ENCODE measurements around the gene CYP3A4. TPM values are rescaled to one million over a fixed set of nuclear protein-coding genes. Genes with fewer than 3 reads are reported as not detected.
"Not testable (repeated sequence)": the region's sequence is repeated elsewhere in the genome, so short reads cannot be mapped to it uniquely, and the experiment has no call there.

CYP3A4 gene
- total RNA-seq, 2 donors from 2014 or later = not detected

DNA sequence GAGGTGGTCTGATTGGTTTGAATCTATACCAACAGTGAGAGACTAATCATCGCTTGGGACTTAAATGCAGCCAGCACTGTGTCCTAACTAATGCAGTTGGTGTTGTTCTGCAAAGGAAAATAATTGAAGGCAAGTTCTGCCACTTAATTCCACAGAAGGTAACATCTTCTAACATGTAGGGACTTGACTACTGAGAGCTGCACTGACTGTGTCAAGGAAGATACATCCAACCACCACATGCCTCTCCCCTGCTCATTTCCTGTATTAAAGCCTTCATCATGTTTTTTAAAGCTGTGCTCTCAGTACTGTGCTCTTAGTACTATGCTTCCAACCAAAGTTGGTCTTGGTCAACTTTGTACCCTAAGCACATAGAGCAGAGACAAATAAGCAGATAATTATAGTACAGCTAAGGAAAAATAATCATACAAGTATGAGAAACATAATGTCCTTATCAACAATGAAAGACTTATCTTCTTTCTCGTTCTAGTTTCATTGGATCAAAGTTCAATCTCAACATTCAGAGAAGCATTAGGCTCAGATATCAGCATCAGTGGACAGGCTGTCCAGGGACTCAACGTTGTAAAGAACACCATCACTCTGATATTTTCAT is 2.8 kb upstream of the CYP3A4 start:
- Histone ChIP-seq H3K27me3 (replicated peaks; ENCODE audit: insufficient read depth) (no peaks in the 10 kb centered on the region), H3K4me3 (no peak overlapping the region), H3K4me1 (ENCODE audit: control insufficient read depth in 1 of 2, low read depth in 2 of 2) (no peaks in the 10 kb centered on the region), H3K27ac (no peak overlapping the region), H3K9me3 (no peaks in the 10 kb centered on the region), H3K36me3 (no peaks in the 10 kb centered on the region)
- ATAC-seq (ENCODE audit: insufficient number of reproducible peaks, low FRiP score, low read depth) = no peak
- TF ChIP-seq, protein P1, sequence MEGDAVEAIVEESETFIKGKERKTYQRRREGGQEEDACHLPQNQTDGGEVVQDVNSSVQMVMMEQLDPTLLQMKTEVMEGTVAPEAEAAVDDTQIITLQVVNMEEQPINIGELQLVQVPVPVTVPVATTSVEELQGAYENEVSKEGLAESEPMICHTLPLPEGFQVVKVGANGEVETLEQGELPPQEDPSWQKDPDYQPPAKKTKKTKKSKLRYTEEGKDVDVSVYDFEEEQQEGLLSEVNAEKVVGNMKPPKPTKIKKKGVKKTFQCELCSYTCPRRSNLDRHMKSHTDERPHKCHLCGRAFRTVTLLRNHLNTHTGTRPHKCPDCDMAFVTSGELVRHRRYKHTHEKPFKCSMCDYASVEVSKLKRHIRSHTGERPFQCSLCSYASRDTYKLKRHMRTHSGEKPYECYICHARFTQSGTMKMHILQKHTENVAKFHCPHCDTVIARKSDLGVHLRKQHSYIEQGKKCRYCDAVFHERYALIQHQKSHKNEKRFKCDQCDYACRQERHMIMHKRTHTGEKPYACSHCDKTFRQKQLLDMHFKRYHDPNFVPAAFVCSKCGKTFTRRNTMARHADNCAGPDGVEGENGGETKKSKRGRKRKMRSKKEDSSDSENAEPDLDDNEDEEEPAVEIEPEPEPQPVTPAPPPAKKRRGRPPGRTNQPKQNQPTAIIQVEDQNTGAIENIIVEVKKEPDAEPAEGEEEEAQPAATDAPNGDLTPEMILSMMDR (IDR thresholded peaks at IDR 0.05) = no peak
- no peak for DNase-seq (ENCODE audit: low spot score)

DNA sequence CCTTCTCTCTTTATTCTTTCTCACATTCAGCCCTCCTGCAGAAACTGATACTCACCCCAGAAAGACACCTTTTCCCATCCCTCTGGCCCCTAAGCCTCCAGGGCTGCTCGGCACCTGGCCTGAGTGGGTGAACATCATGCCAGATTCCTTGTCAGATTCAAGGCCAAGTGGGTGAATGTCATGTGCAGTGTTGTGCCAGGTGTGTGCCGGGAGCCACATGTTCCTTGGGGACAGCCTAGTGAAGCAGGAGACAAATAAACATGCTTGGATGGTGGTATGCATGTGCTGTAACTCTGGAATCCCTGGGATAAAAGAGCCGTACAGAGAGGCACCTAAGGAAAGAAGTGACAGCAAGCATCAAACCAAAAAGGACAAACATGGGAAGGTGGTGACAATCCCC is 1.7 kb upstream of the CYP3A4 start:
- DNase-seq (ENCODE audit: low spot score); H3K4me3 ChIP-seq; H3K36me3 ChIP-seq; H3K27me3 ChIP-seq (replicated peaks; ENCODE audit: insufficient read depth); ATAC-seq (ENCODE audit: insufficient number of reproducible peaks, low FRiP score, low read depth); H3K9me3 ChIP-seq; H3K27ac ChIP-seq; H3K4me1 ChIP-seq (ENCODE audit: control insufficient read depth in 1 of 2, low read depth in 2 of 2): not testable (repeated sequence)

- no peak for ATAC-seq (ENCODE audit: insufficient number of reproducible peaks, low FRiP score, low read depth)
- Histone ChIP-seq H3K9me3 (no peaks in the 10 kb centered on the region), H3K4me3 (no peak overlapping the region), H3K27ac (no peak overlapping the region), H3K36me3 (no peaks in the 10 kb centered on the region), H3K4me1 (ENCODE audit: control insufficient read depth in 1 of 2, low read depth in 2 of 2) (no peaks in the 10 kb centered on the region), H3K27me3 (replicated peaks; ENCODE audit: insufficient read depth) (no peaks in the 10 kb centered on the region)
- no peak for DNase-seq (ENCODE audit: low spot score)
- TF ChIP-seq, protein P1 (IDR thresholded peaks at IDR 0.05) = no peak
Measured at GRCh38 chr7:99782012-99782953, 1.7 kb downstream of the CYP3A4 start.

- ATAC-seq (ENCODE audit: insufficient number of reproducible peaks, low FRiP score, low read depth) (no peak), DNase-seq (ENCODE audit: low spot score) (no peak)
- TF ChIP-seq, protein P1 (IDR thresholded peaks at IDR 0.05) = no peak
- no peaks in the 10 kb centered on the region for H3K4me1 ChIP-seq (ENCODE audit: control insufficient read depth in 1 of 2, low read depth in 2 of 2)
- no peak overlapping the region for H3K4me3 ChIP-seq
- no peak overlapping the region for H3K27ac ChIP-seq
- no peaks in the 10 kb centered on the region for H3K36me3 ChIP-seq
- H3K9me3 ChIP-seq = no peaks in the 10 kb centered on the region
- no peaks in the 10 kb centered on the region for H3K27me3 ChIP-seq (replicated peaks; ENCODE audit: insufficient read depth)
Measured at GRCh38 chr7:99780588-99780987, 3.4 kb downstream of the CYP3A4 start.

- no peak overlapping the region for H3K27ac ChIP-seq
- no peaks in the 10 kb centered on the region for H3K9me3 ChIP-seq
- no peak overlapping the region for H3K4me3 ChIP-seq
- TF ChIP-seq, protein P1 (IDR thresholded peaks at IDR 0.05) = no peak
- H3K36me3 ChIP-seq = no peaks in the 10 kb centered on the region
- ATAC-seq (ENCODE audit: insufficient number of reproducible peaks, low FRiP score, low read depth) (no peak), DNase-seq (ENCODE audit: low spot score) (no peak)
- H3K4me1 ChIP-seq (ENCODE audit: control insufficient read depth in 1 of 2, low read depth in 2 of 2) = no peaks in the 10 kb centered on the region
- H3K27me3 ChIP-seq (replicated peaks; ENCODE audit: insufficient read depth) = no peaks in the 10 kb centered on the region
Measured at GRCh38 chr7:99779949-99780348, 4.0 kb downstream of the CYP3A4 start.

Measured in thoracic aorta (tissue), 2 donors.